Keratinocyte (primary cell): ENCODE data around the gene MRPS7.

Experiments used
- EZH2 ChIP-seq: IDR thresholded peaks from one replicate; pipeline ENCODE4 v1.6.1; 2012; ENCODE audit warnings: inconsistent platforms, mild to moderate bottlenecking, low read length, moderate library complexity
- TF ChIP-seq, protein P1 (sequence below), 3 experiments: IDR thresholded peaks in 1 of 3; conservative IDR thresholded peaks in 1 of 3; optimal IDR thresholded peaks in 1 of 3; 2 replicates in 2 of 3; 3 replicates in 1 of 3; pipeline versions ENCODE3 to v1.5.1; 2011; ENCODE audit warnings: low read length in 3 of 3, mild to moderate bottlenecking in 3 of 3, moderate library complexity in 2 of 3, control low read depth in 1 of 3, inconsistent platforms in 1 of 3; ENCODE audit not compliant: insufficient read depth in 2 of 3; ENCODE audit errors: extremely low read depth in 1 of 3

DNA sequence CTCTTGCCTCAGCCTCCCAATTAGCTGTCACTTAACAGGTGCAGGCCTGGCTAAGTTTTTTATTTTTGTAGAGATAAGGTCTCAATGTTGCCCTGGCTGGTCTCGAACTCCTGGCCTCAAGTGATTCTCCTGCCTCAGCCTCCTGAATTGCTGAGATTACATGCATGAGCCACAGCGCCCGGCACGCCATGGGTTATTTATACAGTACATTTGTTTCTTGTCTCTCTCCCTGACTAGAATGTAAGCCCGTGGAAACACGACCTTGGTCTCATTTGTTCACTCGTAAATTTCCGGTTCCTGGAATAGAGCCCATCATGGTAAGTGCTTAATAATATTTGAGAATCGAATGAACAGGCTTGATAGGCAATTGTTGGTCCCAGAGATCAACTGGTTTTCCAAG lies 25.5 kb downstream of the MRPS7 start:
- TF ChIP-seq, protein P1, sequence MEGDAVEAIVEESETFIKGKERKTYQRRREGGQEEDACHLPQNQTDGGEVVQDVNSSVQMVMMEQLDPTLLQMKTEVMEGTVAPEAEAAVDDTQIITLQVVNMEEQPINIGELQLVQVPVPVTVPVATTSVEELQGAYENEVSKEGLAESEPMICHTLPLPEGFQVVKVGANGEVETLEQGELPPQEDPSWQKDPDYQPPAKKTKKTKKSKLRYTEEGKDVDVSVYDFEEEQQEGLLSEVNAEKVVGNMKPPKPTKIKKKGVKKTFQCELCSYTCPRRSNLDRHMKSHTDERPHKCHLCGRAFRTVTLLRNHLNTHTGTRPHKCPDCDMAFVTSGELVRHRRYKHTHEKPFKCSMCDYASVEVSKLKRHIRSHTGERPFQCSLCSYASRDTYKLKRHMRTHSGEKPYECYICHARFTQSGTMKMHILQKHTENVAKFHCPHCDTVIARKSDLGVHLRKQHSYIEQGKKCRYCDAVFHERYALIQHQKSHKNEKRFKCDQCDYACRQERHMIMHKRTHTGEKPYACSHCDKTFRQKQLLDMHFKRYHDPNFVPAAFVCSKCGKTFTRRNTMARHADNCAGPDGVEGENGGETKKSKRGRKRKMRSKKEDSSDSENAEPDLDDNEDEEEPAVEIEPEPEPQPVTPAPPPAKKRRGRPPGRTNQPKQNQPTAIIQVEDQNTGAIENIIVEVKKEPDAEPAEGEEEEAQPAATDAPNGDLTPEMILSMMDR (optimal IDR thresholded peaks at IDR 0.05 in 1 of 3, IDR thresholded peaks at IDR 0.05 in 1 of 3, conservative IDR thresholded peaks at IDR 0.05 in 1 of 3; ENCODE audit: extremely low read depth in 1 of 3, insufficient read depth in 2 of 3, low read length in 3 of 3) = no peak
- no peak for TF ChIP-seq EZH2
